K562 (cell line): ENCODE data around the gene ROR2. TPM values are rescaled to one million over a fixed set of nuclear protein-coding genes. Genes with fewer than 3 reads are reported as not detected.
A peak's percentile ranks its signal among the peaks of the same experiment; 100 is the strongest.

Experiments used
- CAMTA2 ChIP-seq: fragments of 250-450 bp; sonication (Bioruptor Pico); conservative IDR thresholded peaks from 2 replicates; pipeline ENCODE4 v1.5.1; 2022
- CHD1 ChIP-seq: fragments of 200-600 bp; sonication (generic); IDR thresholded peaks from one replicate; pipeline ENCODE4 v1.6.1; 2012; ENCODE audit warnings: mild to moderate bottlenecking, moderate library complexity, low read length, inconsistent platforms
- ELF2 ChIP-seq: fragments of 250-450 bp; sonication (Bioruptor Pico); IDR thresholded peaks from 2 replicates; pipeline ENCODE4 v1.5.0; 2021; ENCODE audit warnings: mild to moderate bottlenecking
- ESRRA ChIP-seq: fragments of 450-650 bp; IDR thresholded peaks from 2 replicates; pipeline ENCODE4 v1.6.1; 2014; ENCODE audit warnings: low read depth, mild to moderate bottlenecking, moderate library complexity, borderline replicate concordance
- HNRNPUL1 ChIP-seq: fragments of 200-400 bp; formaldehyde crosslinking; IDR thresholded peaks from 2 replicates; pipeline ENCODE4 v1.6.1; 2017; ENCODE audit warnings: low read length
- KAT8 ChIP-seq: fragments of 450-650 bp; IDR thresholded peaks from 2 replicates; pipeline ENCODE4 v1.6.1; 2016; ENCODE audit warnings: low read depth, mild to moderate bottlenecking
- NFIC ChIP-seq: fragments of 450-650 bp; IDR thresholded peaks from 2 replicates; pipeline ENCODE4 v1.6.1; 2017; ENCODE audit warnings: mild to moderate bottlenecking, inconsistent platforms
- POLR2H ChIP-seq: IDR thresholded peaks from 2 replicates; pipeline ENCODE4 v1.6.1; 2016; ENCODE audit warnings: missing genetic modification characterization, low read depth, mild to moderate bottlenecking, control low read depth, missing compliant biosample characterization, moderate library complexity
- POLR3G ChIP-seq: IDR thresholded peaks from 2 replicates; pipeline ENCODE4 v1.6.1; 2011; ENCODE audit not compliant: insufficient read length, insufficient replicate concordance; ENCODE audit errors: extremely low read depth
- PPARD ChIP-seq: fragments of 250-450 bp; sonication (Bioruptor Pico); IDR thresholded peaks from 2 replicates; pipeline ENCODE4 v1.8.0; 2022; ENCODE audit warnings: inconsistent platforms, mild to moderate bottlenecking, moderate library complexity
- RNF2 ChIP-seq: sonication (generic); IDR thresholded peaks from 2 replicates; pipeline ENCODE4 v1.6.1; 2016
- SRF ChIP-seq, 2 experiments: fragments of 250-450, 450-650 bp in 1 of 2; sonication (Bioruptor Pico) in 1 of 2; sonication (generic) in 1 of 2; formaldehyde crosslinking; IDR thresholded peaks; 2 replicates each; pipeline versions ENCODE4 v1.5.0 to v1.5.1; 2020 to 2022; ENCODE audit warnings: mild to moderate bottlenecking in 1 of 2, missing genetic modification reagents in 1 of 2
- YY1 ChIP-seq, 3 experiments: IDR thresholded peaks; 2 replicates each; pipeline ENCODE4 v1.6.1; 2011; ENCODE audit warnings: low read length in 2 of 3, mild to moderate bottlenecking in 2 of 3, moderate library complexity in 2 of 3, borderline replicate concordance in 1 of 3, control low read depth in 1 of 3, low read depth in 1 of 3; ENCODE audit not compliant: insufficient read depth in 3 of 3, insufficient replicate concordance in 2 of 3, control insufficient read depth in 1 of 3, insufficient read length in 1 of 3; ENCODE audit errors: extremely low read depth in 1 of 3
- ZBED1 ChIP-seq: IDR thresholded peaks from 2 replicates; pipeline ENCODE4 v1.6.1; 2014
- ZNF121 ChIP-seq: sonication (generic); formaldehyde crosslinking; conservative IDR thresholded peaks from 2 replicates; pipeline ENCODE4 v1.8.0; 2022; ENCODE audit warnings: missing genetic modification reagents
- ZNF175 ChIP-seq: fragments of 200-800 bp; sonication (Bioruptor generic); IDR thresholded peaks from 2 replicates; pipeline ENCODE4 v1.6.1; 2016; ENCODE audit warnings: low read depth, mild to moderate bottlenecking, missing genetic modification characterization, missing compliant biosample characterization
- ZNF41 ChIP-seq: fragments of 250-450 bp; sonication (Bioruptor Pico); conservative IDR thresholded peaks from 2 replicates; pipeline ENCODE4 v1.4.0; 2020; ENCODE audit warnings: mild to moderate bottlenecking
- ZNF551 ChIP-seq: fragments of 250-450 bp; sonication (Bioruptor Pico); IDR thresholded peaks from 2 replicates; pipeline ENCODE4 v1.5.0; 2021; ENCODE audit warnings: mild to moderate bottlenecking, moderate library complexity
- polyA plus RNA-seq, 8 experiments: library from polyadenylated mRNA; depleted of rRNA in 4 of 8; stranded (reverse) in 5 of 8; unstranded in 3 of 8; fragments of >200 nt; fragmentation: Nextera tagmentation in 2 of 8; fragmentation: Illumina TruSeq in 1 of 8; extraction: Ambion mirVana in 2 of 8; extraction: Trizol in 1 of 8; gene quantifications; 2 replicates each; pipeline versions ENCODE4 v1.2.1 to v1.2.3, GENCODE V29; 2011 to 2014; ENCODE audit warnings: inconsistent platforms in 1 of 8, missing spikeins in 1 of 8
- total RNA-seq, 7 experiments: library from RNA; depleted of rRNA in 6 of 7; stranded (reverse); fragments of >200 nt in 6 of 7; fragmentation: Illumina TruSeq in 2 of 7; extraction: Trizol in 2 of 7; gene quantifications; 2 replicates each; pipeline versions ENCODE4 v1.2.1 to v1.2.3, GENCODE V29; 2011 to 2021; ENCODE audit warnings: low replicate concordance in 1 of 7
- TF ChIP-seq, protein P1 (sequence below): fragments of 200-800 bp; sonication (Bioruptor generic); IDR thresholded peaks from 2 replicates; pipeline ENCODE4 v1.6.1; 2017; ENCODE audit warnings: missing genetic modification characterization, missing compliant biosample characterization
- TF ChIP-seq, protein P2 (sequence below): fragments of 450-650 bp; formaldehyde crosslinking; IDR thresholded peaks from 2 replicates; pipeline ENCODE4 v1.4.0; 2022; ENCODE audit warnings: mild to moderate bottlenecking, moderate library complexity
- TF ChIP-seq, protein P3 (sequence below): sonication (generic); formaldehyde crosslinking; IDR thresholded peaks from 2 replicates; pipeline ENCODE4 v1.8.1; 2023; ENCODE audit warnings: mild to moderate bottlenecking, missing genetic modification reagents
- TF ChIP-seq, protein P4 (sequence below): fragments of 250-450 bp; sonication (Bioruptor Pico); IDR thresholded peaks from 2 replicates; pipeline ENCODE4 v1.5.0; 2020; ENCODE audit warnings: mild to moderate bottlenecking
- TF ChIP-seq, protein P5 (sequence below): IDR thresholded peaks from 2 replicates; pipeline ENCODE4 v1.6.1; 2016; ENCODE audit warnings: missing genetic modification characterization, missing compliant biosample characterization

ROR2 gene
- total and polyA plus RNA-seq, 9 of the 15 experiments (the other 6 are each of a cell fraction or from before 2014, with no cell fraction given): 5.6 to 33.8 (median 15.3) TPM

DNA sequence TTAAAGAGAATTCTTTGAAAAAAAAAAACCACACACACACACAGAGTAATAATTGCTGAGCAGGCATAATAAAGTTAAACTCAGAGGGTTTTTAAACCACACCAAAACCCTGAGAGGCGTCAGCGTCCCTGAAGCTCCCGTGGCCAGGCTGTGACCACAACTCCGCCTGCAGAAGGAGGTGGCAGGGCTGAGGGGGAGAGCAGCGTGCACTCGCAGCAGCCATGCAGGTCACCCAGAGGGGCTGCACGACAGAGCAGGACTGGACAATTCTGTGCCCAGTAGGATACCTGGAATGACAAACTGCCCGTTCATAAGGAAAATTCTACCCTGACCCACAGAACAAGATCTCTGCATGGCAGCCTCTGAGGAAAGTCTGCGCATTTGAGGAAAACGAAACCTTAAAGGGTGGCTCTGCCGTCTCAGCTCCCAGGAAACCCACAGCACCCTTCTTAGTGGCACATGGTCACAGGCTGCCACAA lies 44.0 kb downstream of the ROR2 start (continued):
- TF ChIP-seq, protein P1, sequence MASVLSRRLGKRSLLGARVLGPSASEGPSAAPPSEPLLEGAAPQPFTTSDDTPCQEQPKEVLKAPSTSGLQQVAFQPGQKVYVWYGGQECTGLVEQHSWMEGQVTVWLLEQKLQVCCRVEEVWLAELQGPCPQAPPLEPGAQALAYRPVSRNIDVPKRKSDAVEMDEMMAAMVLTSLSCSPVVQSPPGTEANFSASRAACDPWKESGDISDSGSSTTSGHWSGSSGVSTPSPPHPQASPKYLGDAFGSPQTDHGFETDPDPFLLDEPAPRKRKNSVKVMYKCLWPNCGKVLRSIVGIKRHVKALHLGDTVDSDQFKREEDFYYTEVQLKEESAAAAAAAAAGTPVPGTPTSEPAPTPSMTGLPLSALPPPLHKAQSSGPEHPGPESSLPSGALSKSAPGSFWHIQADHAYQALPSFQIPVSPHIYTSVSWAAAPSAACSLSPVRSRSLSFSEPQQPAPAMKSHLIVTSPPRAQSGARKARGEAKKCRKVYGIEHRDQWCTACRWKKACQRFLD (CRISPR knock-in tag): no peak
- TF ChIP-seq, protein P2, sequence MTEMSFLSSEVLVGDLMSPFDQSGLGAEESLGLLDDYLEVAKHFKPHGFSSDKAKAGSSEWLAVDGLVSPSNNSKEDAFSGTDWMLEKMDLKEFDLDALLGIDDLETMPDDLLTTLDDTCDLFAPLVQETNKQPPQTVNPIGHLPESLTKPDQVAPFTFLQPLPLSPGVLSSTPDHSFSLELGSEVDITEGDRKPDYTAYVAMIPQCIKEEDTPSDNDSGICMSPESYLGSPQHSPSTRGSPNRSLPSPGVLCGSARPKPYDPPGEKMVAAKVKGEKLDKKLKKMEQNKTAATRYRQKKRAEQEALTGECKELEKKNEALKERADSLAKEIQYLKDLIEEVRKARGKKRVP (CRISPR knock-in tag): no peak
- TF ChIP-seq, protein P3, sequence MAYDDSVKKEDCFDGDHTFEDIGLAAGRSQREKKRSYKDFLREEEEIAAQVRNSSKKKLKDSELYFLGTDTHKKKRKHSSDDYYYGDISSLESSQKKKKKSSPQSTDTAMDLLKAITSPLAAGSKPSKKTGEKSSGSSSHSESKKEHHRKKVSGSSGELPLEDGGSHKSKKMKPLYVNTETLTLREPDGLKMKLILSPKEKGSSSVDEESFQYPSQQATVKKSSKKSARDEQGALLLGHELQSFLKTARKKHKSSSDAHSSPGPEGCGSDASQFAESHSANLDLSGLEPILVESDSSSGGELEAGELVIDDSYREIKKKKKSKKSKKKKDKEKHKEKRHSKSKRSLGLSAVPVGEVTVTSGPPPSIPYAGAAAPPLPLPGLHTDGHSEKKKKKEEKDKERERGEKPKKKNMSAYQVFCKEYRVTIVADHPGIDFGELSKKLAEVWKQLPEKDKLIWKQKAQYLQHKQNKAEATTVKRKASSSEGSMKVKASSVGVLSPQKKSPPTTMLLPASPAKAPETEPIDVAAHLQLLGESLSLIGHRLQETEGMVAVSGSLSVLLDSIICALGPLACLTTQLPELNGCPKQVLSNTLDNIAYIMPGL (CRISPR knock-in tag): no peak
- TF ChIP-seq HNRNPUL1: no peak
- TF ChIP-seq ZBED1: no peak
- no peak for TF ChIP-seq ZNF121
- no peak for TF ChIP-seq CAMTA2 (CRISPR knock-in tag)
- TF ChIP-seq SRF (CRISPR knock-in tag; IDR thresholded peaks at IDR 0.05): no peak
- no peak for TF ChIP-seq KAT8
- TF ChIP-seq POLR2H (tag): no peak
- TF ChIP-seq ZNF175 (CRISPR knock-in tag): no peak
- TF ChIP-seq RNF2: no peak
- TF ChIP-seq CHD1: no peak
- TF ChIP-seq ZNF551 (CRISPR knock-in tag): no peak
- no peak for TF ChIP-seq ZNF41 (CRISPR knock-in tag)
- TF ChIP-seq, protein P4, sequence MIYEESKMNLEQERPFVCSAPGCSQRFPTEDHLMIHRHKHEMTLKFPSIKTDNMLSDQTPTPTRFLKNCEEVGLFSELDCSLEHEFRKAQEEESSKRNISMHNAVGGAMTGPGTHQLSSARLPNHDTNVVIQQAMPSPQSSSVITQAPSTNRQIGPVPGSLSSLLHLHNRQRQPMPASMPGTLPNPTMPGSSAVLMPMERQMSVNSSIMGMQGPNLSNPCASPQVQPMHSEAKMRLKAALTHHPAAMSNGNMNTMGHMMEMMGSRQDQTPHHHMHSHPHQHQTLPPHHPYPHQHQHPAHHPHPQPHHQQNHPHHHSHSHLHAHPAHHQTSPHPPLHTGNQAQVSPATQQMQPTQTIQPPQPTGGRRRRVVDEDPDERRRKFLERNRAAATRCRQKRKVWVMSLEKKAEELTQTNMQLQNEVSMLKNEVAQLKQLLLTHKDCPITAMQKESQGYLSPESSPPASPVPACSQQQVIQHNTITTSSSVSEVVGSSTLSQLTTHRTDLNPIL (CRISPR knock-in tag): no peak
- no peak for TF ChIP-seq POLR3G
- TF ChIP-seq ESRRA: peak; percentile 55; the same call in 1 of the 2 replicates
- peak in 2 of 3 experiments; percentile 66 to 68 for TF ChIP-seq YY1 (IDR thresholded peaks at IDR 0.05; ENCODE audit: borderline replicate concordance in 1 of 3, control insufficient read depth in 1 of 3, extremely low read depth in 1 of 3, insufficient read depth in 3 of 3, insufficient read length in 1 of 3, insufficient replicate concordance in 2 of 3, low read depth in 1 of 3, low read length in 2 of 3)
- TF ChIP-seq ELF2: no peak
- no peak for TF ChIP-seq PPARD (CRISPR knock-in tag)
- no peak for TF ChIP-seq NFIC
- TF ChIP-seq, protein P5, sequence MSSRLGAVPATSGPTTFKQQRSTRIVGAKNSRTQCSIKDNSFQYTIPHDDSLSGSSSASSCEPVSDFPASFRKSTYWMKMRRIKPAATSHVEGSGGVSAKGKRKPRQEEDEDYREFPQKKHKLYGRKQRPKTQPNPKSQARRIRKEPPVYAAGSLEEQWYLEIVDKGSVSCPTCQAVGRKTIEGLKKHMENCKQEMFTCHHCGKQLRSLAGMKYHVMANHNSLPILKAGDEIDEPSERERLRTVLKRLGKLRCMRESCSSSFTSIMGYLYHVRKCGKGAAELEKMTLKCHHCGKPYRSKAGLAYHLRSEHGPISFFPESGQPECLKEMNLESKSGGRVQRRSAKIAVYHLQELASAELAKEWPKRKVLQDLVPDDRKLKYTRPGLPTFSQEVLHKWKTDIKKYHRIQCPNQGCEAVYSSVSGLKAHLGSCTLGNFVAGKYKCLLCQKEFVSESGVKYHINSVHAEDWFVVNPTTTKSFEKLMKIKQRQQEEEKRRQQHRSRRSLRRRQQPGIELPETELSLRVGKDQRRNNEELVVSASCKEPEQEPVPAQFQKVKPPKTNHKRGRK (tag): no peak
